ENCODE measurements around the gene RNF182.
"Not testable (repeated sequence)": the region's sequence is repeated elsewhere in the genome, so short reads cannot be mapped to it uniquely, and the experiment has no call there.

RNF182 gene

DNA sequence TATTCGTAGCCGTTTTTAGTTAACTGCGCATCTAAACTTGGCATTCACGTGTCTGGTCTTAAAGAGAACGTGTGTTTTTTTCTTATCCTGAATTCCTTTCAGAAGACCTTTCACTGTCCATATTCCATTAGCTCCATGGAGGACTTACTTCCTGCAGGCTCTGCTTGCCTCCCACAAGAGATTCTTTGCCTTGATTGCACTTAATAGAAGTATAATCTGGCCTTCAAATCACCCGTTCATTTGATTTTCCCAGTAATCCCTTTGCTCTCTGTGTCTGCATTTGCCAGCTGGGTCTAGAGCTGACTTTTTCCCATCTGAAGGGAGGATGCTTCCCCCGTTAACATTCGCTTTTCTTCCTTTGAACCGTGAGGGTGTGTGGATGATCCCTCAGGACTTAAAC lies 79.5 kb downstream of the RNF182 start:
- DNase-seq: no peak

DNA sequence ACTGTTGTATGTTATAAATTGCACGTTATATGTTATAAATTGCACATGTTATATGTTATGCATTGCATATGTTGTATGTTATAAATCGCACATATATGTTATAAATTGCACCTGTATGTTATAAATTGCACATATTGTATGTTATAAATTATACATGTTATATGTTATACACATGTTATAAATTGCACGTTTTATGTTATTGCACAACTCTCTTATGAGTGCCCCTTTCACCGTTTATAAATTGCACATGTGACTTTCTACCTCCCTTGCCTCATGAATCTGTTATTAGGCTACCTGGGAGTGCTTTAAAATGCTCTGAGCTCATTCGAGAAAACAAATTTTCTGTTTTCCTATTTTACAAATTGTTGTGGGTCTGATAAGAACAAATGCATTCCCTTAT lies 84.1 kb downstream of the RNF182 start:
- no peak for DNase-seq

DNA sequence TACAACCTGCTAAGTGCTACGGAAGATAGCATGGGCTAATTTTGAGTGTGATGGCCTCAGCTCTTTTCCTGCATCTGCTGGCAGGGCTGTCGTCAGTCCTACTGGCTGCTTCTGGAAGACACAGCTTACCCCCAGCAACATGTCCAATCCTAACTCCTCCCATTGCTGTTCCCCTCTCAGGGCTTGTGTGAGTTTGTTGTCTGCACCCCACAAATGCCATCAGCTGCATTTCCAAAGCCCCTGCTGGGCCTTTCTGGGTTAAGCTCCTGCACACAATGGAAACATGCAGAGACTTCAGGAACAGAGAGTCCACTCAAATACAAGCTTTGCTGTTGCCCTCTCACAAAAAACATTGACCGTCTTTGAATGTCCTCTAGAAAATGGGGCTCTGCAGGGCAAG lies 84.7 kb downstream of the RNF182 start:
- no peak for DNase-seq

DNA sequence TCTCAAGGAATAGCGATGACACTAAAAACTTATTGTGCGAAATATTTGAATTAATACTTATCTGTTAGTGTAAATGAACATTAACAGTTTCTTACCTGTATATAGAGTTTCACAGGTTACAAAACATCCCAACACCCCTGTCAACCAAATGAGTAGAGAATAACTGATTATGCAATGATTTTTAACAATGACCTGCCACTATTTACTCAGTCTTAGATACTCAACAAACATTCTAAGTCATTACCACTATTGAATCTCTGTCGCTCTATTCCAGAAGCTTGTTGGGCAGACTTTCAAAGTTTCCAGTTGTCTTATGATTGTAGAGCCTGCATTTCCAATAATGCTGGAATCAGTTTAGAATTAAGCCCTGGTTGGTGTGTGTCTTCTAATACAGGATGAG lies 85.5 kb downstream of the RNF182 start:
- no peak for DNase-seq

DNA sequence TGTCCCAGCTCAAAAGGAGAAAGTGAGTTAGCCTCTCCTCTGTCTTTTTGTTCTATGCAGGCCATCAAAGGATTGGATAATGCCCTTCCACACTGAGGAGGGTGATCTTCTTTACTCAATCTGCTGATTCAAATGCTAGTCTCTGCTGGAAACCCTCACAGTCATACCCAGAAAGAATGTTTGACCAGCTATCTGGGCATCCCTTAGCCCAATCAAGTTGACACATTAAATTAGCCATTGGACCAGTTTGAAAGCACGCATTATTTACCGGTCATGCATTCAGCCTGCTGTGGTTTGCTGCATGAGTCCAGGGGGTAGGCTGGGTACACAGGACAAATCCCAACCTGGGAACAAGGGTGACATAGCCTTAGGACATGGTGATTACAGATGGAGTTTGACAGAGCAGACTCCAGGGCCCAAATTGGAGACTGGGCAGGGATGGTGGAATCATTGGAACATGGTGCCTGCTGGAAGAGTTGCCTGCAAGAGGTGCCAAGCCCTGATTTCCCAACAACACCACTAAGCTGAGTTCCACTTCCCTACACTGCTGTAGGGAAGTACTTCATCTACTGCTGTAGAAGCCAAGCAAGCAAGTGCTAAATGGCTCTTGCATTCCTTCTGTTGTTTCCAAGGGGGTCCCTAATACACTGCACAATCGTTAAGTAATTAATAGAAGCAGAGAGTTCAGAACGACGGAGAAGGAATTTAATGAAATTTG lies 87.7 kb downstream of the RNF182 start:
- no peak for DNase-seq

DNA sequence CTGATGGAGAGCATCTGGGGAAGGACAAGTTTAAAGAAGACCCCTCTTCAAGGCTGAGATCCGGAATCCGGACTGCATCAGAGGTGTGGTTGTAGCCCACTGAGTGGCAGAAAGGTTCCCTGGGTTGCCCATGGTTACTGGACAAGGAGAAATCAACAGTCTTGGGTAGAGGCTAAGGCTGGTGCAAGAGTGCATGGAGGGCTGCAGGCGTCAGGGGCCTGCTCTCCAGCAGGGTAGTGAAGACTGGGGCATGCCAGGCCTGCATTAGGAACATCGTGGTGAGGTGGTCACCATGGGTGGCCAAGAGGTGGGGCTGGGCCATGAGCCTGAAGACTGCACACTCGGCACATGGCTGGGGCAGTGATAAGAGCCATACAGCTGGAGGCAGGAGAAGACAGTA lies 91.2 kb downstream of the RNF182 start:
- DNase-seq: no peak

DNA sequence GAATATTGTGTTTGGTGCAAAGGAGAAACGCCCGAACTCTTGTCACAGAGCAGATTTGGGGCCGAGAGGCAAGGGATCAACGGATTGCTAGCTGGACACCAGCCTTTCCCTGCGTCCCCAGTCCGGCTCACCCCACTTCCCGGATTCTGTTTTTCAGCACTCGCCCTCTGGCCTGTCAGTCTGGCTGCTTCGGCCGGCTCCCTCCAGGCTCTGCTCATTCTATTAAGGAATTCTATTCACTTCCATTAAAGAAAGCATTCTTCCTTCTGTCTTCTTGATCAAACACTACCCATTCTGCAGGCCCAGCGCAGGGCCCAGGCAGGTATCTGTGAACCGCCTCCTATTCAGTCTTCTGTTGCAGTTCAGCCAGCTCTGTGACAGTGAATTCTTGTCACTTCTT lies 91.7 kb downstream of the RNF182 start:
- DNase-seq: no peak

DNA sequence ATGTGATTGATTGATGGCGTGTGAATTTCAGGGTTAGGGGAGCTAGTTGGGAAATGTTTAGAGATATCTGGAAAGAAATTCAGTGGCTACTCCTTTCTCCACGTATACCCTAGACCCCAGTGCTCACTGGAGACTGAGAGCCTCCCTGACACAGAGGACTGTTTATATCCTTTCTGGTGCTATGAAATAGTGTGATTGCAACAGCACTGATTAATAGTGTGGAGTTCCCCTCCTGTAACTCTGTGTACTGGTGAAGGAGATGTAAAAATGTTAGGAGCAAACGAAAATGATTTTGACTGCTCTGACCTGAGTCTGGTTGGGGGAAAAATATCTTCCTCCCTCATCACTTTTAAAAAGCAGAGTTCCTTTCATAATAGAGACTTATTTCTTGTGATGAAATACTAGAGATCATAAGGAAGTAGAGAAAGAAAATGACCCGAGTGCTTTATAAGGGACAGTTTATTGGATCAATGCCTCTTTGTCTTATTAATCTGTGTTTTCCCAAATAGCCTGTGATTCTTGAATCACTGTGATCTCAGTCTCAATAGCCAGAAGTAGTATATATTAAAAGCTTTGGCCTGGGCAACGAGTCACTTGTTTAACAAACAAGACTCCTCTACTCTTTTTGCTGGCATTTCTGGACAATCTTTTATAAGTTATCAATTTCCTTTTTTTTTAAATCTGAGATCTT lies 92.3 kb downstream of the RNF182 start:
- DNase-seq: no peak

DNA sequence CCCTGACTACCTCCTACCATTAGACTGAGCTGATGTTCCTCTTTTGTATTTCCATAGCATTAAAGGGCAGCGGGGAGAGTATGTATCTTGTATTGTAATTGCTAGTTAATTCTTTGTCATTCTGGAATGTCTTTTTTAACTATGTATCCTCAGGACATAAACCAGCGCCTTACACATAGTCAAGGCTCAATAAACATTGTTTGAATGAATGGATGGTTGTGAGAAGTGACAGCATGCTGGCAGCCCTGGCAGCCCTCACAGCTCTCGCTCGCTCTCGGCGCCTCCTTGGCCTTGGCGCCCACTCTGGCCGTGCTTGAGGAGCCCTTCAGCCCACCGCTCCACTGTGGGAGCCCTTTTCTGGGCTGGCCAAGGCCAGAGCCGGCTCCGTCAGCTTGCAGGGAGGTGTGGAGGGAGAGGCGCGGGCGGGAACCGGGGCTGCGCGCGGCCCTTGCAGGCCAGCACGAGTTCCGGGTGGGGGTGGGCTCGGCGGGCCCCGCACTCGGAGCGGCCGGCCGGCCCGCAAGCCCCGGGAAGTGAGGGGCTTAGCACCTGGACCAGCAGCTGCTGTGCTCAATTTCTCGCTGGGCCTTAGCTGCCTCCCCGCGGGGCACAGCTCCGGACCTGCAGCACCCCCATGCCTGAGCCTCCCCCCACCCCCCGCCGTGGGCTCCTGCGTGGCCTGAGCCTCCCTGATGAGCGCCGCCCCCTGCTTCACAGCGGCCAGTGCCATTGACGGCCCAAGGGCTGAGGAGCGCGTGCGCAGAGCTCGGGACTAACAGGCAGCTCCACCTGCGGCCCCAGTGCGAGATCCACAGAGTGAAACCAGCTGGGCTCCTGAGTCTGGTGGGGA lies 93.1 kb downstream of the RNF182 start:
- DNase-seq: no peak

DNA sequence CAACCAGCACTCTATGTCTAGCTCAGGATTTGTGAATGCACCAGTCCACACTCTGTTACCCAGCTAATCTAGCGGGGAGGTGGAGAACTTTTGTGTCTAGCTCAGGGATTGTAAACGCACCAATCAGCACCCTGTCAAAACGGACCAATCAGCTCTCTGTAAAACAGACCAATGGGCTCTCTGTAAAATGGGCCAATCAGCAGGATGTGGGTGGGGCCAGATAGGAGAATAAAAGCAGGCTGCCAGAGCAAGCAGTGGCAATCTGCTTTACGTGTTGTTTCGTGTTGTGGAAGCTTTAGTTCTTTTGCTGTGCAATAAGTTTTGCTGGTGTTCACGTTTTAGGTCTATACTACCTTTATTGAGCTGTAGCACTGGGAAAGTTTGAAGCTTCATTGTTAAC lies 93.8 kb downstream of the RNF182 start:
- DNase-seq: not testable (repeated sequence)

DNA sequence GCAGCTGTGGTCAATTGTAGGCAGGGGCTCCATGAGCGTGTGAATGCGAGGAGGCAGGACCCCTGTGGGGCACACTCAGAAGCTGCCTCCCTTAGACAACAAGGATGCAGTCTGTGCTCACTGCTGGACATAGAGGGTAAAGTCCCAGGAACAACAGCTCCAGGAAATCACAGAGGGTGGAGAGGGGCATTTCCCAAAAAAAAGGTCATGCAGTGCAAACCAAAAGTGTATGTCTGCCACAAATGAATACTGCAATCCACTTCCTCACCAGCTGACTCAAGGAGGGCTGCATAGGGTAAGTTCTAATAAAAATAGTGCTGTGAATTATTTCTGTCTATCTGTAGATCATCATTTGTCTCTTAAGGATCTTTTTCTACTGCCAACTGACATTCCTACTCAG lies 95.8 kb downstream of the RNF182 start:
- no peak for DNase-seq

DNA sequence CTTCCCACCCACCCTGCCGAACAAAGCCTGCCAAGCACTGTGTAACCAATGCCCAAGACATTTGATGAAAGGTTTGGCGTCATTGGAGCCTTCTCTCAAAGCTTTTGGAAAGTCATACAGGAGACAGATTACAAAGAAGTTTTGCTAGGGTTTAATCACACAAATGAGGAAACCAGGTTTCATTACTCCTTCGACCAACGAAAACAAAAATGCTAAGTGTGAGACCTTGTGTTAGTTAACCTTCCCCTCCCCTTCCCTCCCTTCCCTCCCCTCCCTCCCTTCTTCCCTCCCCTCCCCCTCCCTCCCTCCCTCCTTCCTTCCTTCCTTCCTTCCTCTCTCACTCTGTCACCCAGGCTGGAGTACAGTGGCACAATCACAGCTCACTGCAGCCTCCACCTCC lies 96.7 kb downstream of the RNF182 start:
- DNase-seq: no peak

DNA sequence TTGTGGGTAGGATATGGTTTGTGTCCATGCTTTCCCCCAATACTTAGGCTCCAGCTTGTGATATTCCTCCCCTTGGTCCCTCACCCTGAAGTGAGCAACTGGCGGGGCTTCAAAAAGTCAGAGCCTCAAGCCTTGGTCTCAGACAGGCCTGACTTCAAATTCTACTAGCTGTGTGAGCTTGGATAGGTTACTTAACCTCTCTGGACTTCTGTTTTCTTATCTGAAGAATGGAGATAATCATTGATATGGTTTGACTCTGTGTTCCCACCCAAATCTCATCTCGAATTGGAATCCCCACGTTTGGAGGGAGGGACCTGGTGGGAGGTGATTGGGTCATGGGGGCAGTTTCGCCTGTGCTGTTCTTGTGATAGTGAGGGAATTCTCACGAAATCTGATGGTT lies 97.9 kb downstream of the RNF182 start:
- no peak for DNase-seq

DNA sequence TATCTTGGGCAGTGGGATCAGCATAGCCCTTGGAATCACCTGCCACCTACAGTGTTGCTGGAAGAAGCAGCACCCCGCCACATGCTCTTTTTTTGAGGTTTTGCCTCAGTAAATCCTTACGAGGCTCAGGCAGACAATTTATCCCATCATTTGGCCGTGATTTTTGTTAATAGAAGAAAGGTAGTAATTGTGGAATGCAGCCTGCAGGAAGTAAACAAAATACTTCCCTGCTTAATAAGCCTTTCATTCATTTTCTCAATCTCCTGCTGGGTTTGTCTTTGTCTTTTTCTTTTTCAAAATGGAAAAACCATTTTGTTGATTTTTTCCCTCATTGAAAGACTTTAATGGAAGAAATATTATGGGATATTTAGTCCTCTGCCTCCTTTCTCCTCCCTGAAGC lies 99.1 kb downstream of the RNF182 start:
- no peak for DNase-seq

DNA sequence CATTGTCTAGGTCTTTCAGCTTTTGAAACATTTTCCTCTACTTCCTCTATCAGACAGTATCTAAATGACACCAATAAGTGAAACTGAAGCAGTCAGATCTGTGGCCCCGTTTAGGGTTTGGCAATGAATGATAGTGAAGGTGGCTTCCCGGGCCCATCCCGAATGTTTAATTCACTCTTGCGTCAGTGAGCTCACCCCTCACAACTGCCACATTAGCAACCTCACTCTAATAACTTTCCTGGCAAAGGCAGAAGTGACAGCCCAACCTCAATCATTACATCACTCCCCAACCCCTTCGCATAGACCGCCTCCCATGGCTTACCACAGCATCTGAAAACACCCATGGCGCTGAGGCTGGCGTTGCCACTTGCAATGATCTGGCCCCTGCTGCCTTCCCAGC lies 100.4 kb downstream of the RNF182 start:
- no peak for DNase-seq

DNA sequence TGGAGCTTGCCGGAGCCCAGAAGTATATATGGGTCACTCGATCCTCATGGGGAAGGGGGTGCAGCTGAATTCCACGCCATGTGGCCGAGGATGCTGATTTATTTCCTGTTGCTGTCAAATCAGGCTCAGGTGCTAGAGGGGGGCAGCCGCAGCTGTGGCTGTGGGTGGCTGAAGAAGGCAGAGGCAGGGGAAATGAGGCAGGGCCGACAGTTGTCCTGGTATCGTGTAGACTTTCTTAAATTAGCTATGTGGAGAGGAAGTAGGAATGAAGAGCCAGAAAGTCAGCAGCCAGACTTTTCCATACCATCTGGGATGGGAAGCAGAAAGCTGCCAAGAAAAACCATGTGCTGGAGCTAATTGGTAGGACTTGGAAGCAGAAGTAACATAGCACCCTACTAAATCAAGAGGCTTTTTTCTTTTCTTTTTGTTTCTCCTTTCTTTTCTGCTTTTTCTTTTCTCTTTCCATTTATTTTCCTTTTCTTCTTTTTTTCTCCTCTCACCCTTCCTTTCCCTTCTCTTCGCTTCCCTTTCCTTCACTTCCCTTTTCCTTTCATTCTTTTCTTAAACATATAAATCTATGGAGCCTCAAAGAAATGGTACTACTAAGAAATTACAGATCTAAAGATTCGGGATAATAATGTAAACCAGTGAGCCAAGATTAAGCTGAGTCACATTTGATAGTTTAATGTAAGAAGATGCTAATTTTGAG lies 102.2 kb downstream of the RNF182 start:
- no peak for DNase-seq

DNA sequence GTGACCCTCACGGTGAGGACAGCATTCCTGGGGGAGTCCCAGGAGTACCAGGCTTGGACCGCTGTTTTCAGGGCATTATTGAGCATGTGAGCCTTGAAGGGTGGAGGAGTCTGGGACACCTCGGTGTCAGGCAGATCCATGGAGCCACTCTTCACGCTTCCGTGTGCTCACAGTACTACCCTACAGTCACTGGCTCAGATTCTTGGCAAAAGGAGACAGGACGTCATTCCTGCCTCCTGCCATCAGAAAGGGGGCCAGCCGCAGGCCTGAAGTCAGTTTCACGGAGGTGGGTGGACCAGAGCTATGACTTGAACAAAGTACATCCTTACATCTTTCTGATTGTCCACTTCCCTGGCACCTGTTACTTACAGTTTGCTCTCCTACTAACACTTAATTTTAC lies 103.9 kb downstream of the RNF182 start:
- no peak for DNase-seq

DNA sequence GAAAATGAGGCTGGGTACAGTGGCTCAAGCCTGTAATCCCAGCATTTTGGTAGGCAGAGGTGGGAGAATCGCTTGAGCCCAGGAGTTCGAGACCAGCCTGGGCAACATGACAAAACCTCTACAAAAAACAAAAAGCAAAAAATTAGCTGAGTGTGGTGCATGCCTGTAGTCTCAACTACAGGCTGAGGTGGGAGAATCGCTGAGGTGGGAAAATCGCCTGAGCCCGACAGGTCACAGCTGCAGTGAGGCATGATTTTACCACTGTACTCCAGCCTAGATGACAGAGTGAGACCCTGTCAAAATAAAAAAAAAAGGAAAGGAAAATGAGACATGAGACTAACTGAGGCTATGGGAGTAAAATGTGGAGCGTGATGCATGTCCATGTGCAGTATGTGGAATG lies 104.9 kb downstream of the RNF182 start:
- DNase-seq: no peak
